Heart left ventricle (tissue), 16 donors: Measurements from ENCODE around the gene NR3C1. TPM values are rescaled to one million over a fixed set of nuclear protein-coding genes. Genes with fewer than 3 reads are reported as not detected.
"Not testable (repeated sequence)": the region's sequence is repeated elsewhere in the genome, so short reads cannot be mapped to it uniquely, and the experiment has no call there.

Source experiments
- ATAC-seq, 4 donors: fragments of 200-7000 bp; cut with Tn5 transposase; one replicate each; pipeline ENCODE4 v1.9.1; 2020 to 2022; ENCODE audit warnings: moderate library complexity in 4 of 4, mild to moderate bottlenecking in 3 of 4, moderate number of reproducible peaks in 1 of 4
- DNase-seq, 5 donors: peaks; one replicate each; pipeline ENCODE4 v3.0.0-alpha.2; 2020
- H3K27ac ChIP-seq, 12 donors: fragments of 200-600 bp; sonication (generic) in 4 of 12; one replicate each; pipeline versions ENCODE4 v1.5.0 to v1.8.0; 2016 to 2022; ENCODE audit warnings: mild to moderate bottlenecking in 2 of 12
- H3K27me3 ChIP-seq, 9 donors: fragments of 200-600 bp; sonication (generic) in 2 of 9; one replicate each; pipeline versions ENCODE4 v1.5.1 to v1.8.0; 2016 to 2022; ENCODE audit warnings: mild to moderate bottlenecking in 3 of 9
- H3K36me3 ChIP-seq, 9 donors: fragments of 200-600 bp; sonication (generic) in 2 of 9; one replicate each; pipeline versions ENCODE4 v1.5.0 to v1.8.0; 2018 to 2022; ENCODE audit warnings: mild to moderate bottlenecking in 2 of 9
- H3K4me1 ChIP-seq, 12 donors: fragments of 200-600 bp; sonication (generic) in 4 of 12; one replicate each; pipeline versions ENCODE4 v1.5.0 to v1.8.0; 2016 to 2022; ENCODE audit warnings: mild to moderate bottlenecking in 3 of 12
- H3K4me3 ChIP-seq, 12 donors: fragments of 200-600 bp; sonication (generic) in 4 of 12; one replicate each; pipeline versions ENCODE4 v1.5.0 to v1.8.0; 2017 to 2022; ENCODE audit warnings: mild to moderate bottlenecking in 9 of 12, moderate library complexity in 4 of 12
- H3K9me3 ChIP-seq, 12 donors: fragments of 200-600 bp; sonication (generic) in 4 of 12; one replicate each; pipeline versions ENCODE4 v1.5.0 to v1.8.0; 2016 to 2022; ENCODE audit warnings: mild to moderate bottlenecking in 1 of 12
- CTCF ChIP-seq, 12 donors: fragments of 200-600 bp; sonication (generic) in 4 of 12; IDR thresholded peaks; one replicate each; pipeline versions ENCODE4 v1.5.0 to v1.8.0; 2018 to 2022; ENCODE audit warnings: antibody characterized with exemption in 12 of 12, mild to moderate bottlenecking in 5 of 12
- POLR2A ChIP-seq, 2 donors: fragments of 450-650 bp; IDR thresholded peaks; one replicate each; pipeline ENCODE4 v1.6.1; 2017; ENCODE audit warnings: antibody characterized with exemption in 2 of 2, mild to moderate bottlenecking in 2 of 2, moderate library complexity in 2 of 2
- WGBS, 4 donors: extraction: QIAGEN DNeasy Blood & Tissue Kit in 2 of 4; methylation state at CpG; one replicate each; pipeline versions ENCODE4 v1.1.5 to v1.1.7; 2013 to 2018; 5-methylcytosine and 5-hydroxymethylcytosine counted together
- intact Hi-C, 10 donors: fragments of 100-400 bp; cut with DNase I; formaldehyde crosslinking; loops; one replicate each; pipeline versions ENCODE4 v1.11.1 to v1.14.2; 2022
- polyA plus RNA-seq, 2 donors: library from polyadenylated mRNA; stranded (reverse); fragments of 200-250 nt; gene quantifications; one replicate each; pipeline ENCODE4 v1.2.3, GENCODE V29; 2013
- total RNA-seq, 9 donors: library from RNA; depleted of rRNA in 2 of 9; stranded (reverse); fragments of >200 nt in 2 of 9; fragmentation: NEBNext Ultra II Directional in 3 of 9; extraction: Animal tissue kit (Norgen Biotek cat#: 25700) in 3 of 9; gene quantifications; one replicate each; pipeline versions ENCODE4 v1.1.0 to v1.2.4, GENCODE V29; 2016 to 2023
- donor health status: ischemic (EF 13 %, LVEDD 7.1; RV severe dilation, severe dysfunction).
- donor health status: healthy with polysubstance abuse.
- donor health status: DM: no; HTN: yes; CAD: no.
- donor health status: DM: no; HTN: no; CAD: no.
- donor health status: ischemic (EF 25% LVEDD 6.9; RV normal size, moderate dysfunction).
- donor health status: ischemic (EF 25% LVEDD 5.7; RV mildly dilated, moderate dysfunction).
- donor health status: healthy.
- donor health status: DM: yes; HTN: yes; CAD: no.
- donor health status: ischemic (EF 35%, LVEDD 5.7; RV mildly dilated, moderate dysfunction).
- donor health status: nonischemic (EF 11% LVEDD 7.7; RV severe dilation, severe dysfunction).
- donor health status: DM: yes; HTN: yes; CAD: no.
- donor health status: PGD.
- donor health status: ischemic (EF 29% LVEDD 5.4; RV normal size, mild dysfunction).
- donor health status: nonischemic (EF 23%, LVEDD 6.1; RV moderate dilation, normal function).

NR3C1 gene
- total and polyA plus RNA-seq, 11 donors: 10.4 to 73.7 (median 45.3) TPM

- 93 to 95% (median 93%) methylated on average over 2 of the region's 2 CpGs for WGBS, 4 donors
- H3K4me1 ChIP-seq: peaks cover 11 to 80% (median 64%) of the 10 kb centered on the region in 12 donors
- no peak overlapping the region for H3K4me3 ChIP-seq
Measured at GRCh38 chr5:143338658-143339366, 64.7 kb downstream of the NR3C1 start.

GRCh38 chr5:143337946-143338345, 65.5 kb downstream of the NR3C1 start:
- intact Hi-C loops: no loop called here
- H3K27ac ChIP-seq: peak overlapping the region in 1 of 12 donors; percentile 41
- peaks cover 7 to 71% (median 55%) of the 10 kb centered on the region in 12 donors for H3K4me1 ChIP-seq
- TF ChIP-seq CTCF (IDR thresholded peaks at IDR 0.05) (no peak), POLR2A (IDR thresholded peaks at IDR 0.05) (no peak)
- H3K36me3 ChIP-seq: peaks cover 0 to 4% (median 0%) of the 10 kb centered on the region in 9 donors
- no peak overlapping the region for H3K4me3 ChIP-seq
- ATAC-seq: no peak
- no peaks in the 10 kb centered on the region for H3K27me3 ChIP-seq
- 65 to 77% (median 72%) methylated on average over 3 of the region's 3 CpGs for WGBS, 4 donors
- DNase-seq: no peak
- no peaks in the 10 kb centered on the region for H3K9me3 ChIP-seq

More at GRCh38 chr5:143338658-143339366, 64.7 kb downstream of the NR3C1 start:
- H3K27me3 ChIP-seq: no peaks in the 10 kb centered on the region
- ATAC-seq (no peak), DNase-seq (no peak)
- no peaks in the 10 kb centered on the region for H3K9me3 ChIP-seq
- no peak for TF ChIP-seq POLR2A (IDR thresholded peaks at IDR 0.05)
- H3K27ac ChIP-seq: peak overlapping the region in 4 of 12 donors; percentile 3 to 41 (median 14)
- intact Hi-C loops: no loop called here
- peaks cover 0 to 4% (median 0%) of the 10 kb centered on the region in 9 donors for H3K36me3 ChIP-seq

- peak in 3 of 5 donors; percentile 34 to 57 (median 43) for DNase-seq
- Histone ChIP-seq H3K27ac (peak overlapping the region; percentile 33 to 79 (median 65)), H3K27me3 (no peaks in the 10 kb centered on the region), H3K4me3 (no peak overlapping the region), H3K4me1 (peaks cover 4 to 64% (median 46%) of the 10 kb centered on the region in 12 donors), H3K36me3 (peaks cover 0 to 4% (median 0%) of the 10 kb centered on the region in 9 donors), H3K9me3 (no peaks in the 10 kb centered on the region)
- intact Hi-C loops: no loop called here
- TF ChIP-seq CTCF (IDR thresholded peaks at IDR 0.05): no peak
- no peak for TF ChIP-seq POLR2A (IDR thresholded peaks at IDR 0.05)
- peak; percentile 42 to 83 (median 66) for ATAC-seq
- WGBS, 4 donors: 52 to 64% (median 55%) methylated on average over 6 of the region's 6 CpGs
Measured at GRCh38 chr5:143336485-143336884, 67.0 kb downstream of the NR3C1 start.

- ATAC-seq: peak in 2 of 4 donors; percentile 14 to 25
- peaks cover 3 to 67% (median 42%) of the 10 kb centered on the region in 12 donors for H3K4me1 ChIP-seq
- TF ChIP-seq POLR2A (IDR thresholded peaks at IDR 0.05): no peak
- TF ChIP-seq CTCF (IDR thresholded peaks at IDR 0.05): no peak
- H3K4me3 ChIP-seq: no peak overlapping the region
- H3K27ac ChIP-seq: peak overlapping the region in 2 of 12 donors; percentile 9 to 20
- intact Hi-C loops: no loop called here
- DNase-seq: no peak
- H3K36me3 ChIP-seq: peaks cover 0 to 4% (median 0%) of the 10 kb centered on the region in 9 donors
- no peaks in the 10 kb centered on the region for H3K9me3 ChIP-seq
- 78 to 86% (median 82%) methylated on average over 3 of the region's 3 CpGs for WGBS, 4 donors
- no peaks in the 10 kb centered on the region for H3K27me3 ChIP-seq
Measured at GRCh38 chr5:143334903-143335302, 68.6 kb downstream of the NR3C1 start.

GRCh38 chr5:143334380-143334779, 69.1 kb downstream of the NR3C1 start:
- H3K9me3 ChIP-seq, H3K27me3 ChIP-seq, DNase-seq, ATAC-seq, H3K36me3 ChIP-seq, intact Hi-C loops, H3K4me3 ChIP-seq: not testable (repeated sequence)
- H3K27ac ChIP-seq: peak overlapping the region in 2 of 12 donors; percentile 9 to 20
- peaks cover 3 to 68% (median 42%) of the 10 kb centered on the region in 12 donors for H3K4me1 ChIP-seq
- WGBS, 4 donors: 60 to 80% (median 71%) methylated on average over 3 of the region's 3 CpGs
